ENCODE measurements around the gene IFITM10. TPM values are rescaled to one million over a fixed set of nuclear protein-coding genes. Genes with fewer than 3 reads are reported as not detected.

IFITM10 gene
- total and polyA plus RNA-seq, 2 donors from 2014 or later = 2.3 to 6.4 TPM

DNA sequence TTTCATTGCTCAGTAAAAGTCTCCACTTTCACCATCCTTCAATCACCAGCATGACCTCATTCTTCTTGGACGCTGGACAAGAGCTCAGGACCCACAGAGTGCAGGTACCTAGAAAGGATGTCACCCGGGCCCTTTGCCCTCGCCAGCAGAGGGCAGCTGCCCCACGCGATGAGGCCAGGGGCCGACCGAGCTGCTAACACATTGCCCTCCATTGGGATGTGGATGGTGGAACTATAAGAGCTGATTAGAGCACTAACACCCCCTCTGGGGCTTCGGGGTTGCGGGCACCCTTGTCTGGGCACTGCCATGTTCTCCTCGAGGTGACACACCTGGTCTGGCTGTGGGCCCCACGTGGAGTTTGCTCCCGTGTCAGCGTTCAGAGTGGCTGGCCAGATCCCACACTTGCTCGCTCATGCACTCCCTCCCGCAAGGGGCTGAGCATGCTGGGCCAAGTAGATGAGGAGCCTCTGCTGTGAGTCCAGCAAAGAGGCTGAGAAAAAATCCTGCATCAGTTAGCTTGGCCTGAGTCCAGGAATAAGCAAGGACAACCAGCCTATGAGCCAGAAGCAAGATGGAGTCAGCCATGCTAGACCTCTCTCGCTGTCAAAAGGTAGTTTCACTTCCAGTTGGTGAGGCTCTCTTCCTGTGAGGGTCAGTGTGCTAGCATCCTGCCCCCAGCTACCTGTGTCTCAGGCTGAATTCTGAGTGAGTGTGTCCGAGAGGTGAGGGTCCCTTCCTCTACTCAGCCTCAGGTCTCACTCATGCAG, 43.6 kb downstream of the IFITM10 start:
- H3K27me3 ChIP-seq (ENCODE audit: control insufficient read depth, insufficient read depth, low read length) = no peaks in the 10 kb centered on the region
- intact Hi-C loops (cut with DNase I) = no loop called here
- no peaks in the 10 kb centered on the region for H3K4me1 ChIP-seq (ENCODE audit: control insufficient read depth in 2 of 3, insufficient read depth in 2 of 3, low read depth in 1 of 3, low read length in 3 of 3)
- no peak for TF ChIP-seq CTCF (IDR thresholded peaks at IDR 0.05; ENCODE audit: borderline replicate concordance, extremely low read depth, insufficient read depth)
- FAIRE-seq (no peak), DNase-seq (peak in 1 of 5 donors; percentile 33)
- no peak overlapping the region for H3K27ac ChIP-seq (ENCODE audit: low read depth in 2 of 2, low read length in 2 of 2)
- H3K9me3 ChIP-seq (ENCODE audit: control insufficient read depth in 2 of 3, insufficient read depth in 1 of 3, low read length in 3 of 3) = no peaks in the 10 kb centered on the region
- no peaks in the 10 kb centered on the region for H3K36me3 ChIP-seq (ENCODE audit: control insufficient read depth in 2 of 3, insufficient read depth in 3 of 3, low read length in 3 of 3)
- H3K4me3 ChIP-seq (ENCODE audit: low read length in 3 of 3) = no peak overlapping the region
- H3K9ac ChIP-seq (ENCODE audit: low read length in 3 of 3) = no peak overlapping the region

DNA sequence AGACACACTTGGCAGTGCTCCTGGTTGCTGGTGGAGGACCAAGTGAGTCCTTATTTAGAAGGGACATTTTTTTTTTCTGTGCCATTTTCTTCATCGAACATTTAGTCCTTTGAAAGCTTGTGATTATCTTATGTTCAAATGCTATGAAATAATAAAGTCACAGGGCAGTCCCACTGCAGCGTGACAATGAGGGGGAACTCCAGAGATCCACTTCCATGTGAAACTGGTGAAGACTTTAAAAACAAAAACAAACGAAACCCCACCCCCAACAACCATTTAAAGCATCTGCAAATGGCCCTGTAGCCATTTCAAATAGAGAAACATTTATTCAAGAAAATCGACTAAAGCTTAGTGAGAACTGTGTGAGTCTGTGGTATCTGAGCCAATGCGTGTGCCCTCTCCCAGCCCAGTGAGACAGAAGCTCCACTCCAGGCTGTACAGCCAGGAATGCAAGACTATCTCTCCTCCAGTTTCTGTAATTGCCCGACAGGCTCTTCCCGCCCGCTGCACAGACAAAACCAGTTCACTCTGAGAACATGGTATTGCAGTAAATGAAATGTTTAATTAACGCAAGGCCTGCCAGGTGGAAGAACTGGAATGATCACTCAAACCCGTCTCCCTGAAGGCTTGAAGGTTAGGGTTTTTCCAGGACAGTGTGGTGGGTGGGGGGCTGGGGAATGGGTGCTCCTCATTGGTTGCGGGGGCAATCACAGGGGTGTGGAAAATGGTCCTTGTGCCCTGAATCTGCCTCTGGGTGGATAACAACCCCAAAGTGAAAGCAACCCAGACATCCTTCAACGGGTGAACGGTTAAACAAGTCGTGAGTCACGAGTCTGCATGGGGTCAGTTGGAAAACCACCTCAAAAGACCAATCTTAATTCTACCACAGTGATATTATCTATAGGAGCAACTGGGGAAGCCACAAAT, 45.0 kb downstream of the IFITM10 start:
- H3K4me1 ChIP-seq (ENCODE audit: control insufficient read depth in 2 of 3, insufficient read depth in 2 of 3, low read depth in 1 of 3, low read length in 3 of 3) = no peaks in the 10 kb centered on the region
- FAIRE-seq (no peak), DNase-seq (peak in 2 of 5 donors; percentile 30 to 35)
- intact Hi-C loops (cut with DNase I) = no loop called here
- H3K27me3 ChIP-seq (ENCODE audit: control insufficient read depth, insufficient read depth, low read length) = no peaks in the 10 kb centered on the region
- no peaks in the 10 kb centered on the region for H3K36me3 ChIP-seq (ENCODE audit: control insufficient read depth in 2 of 3, insufficient read depth in 3 of 3, low read length in 3 of 3)
- TF ChIP-seq CTCF (IDR thresholded peaks at IDR 0.05; ENCODE audit: borderline replicate concordance, extremely low read depth, insufficient read depth) = no peak
- H3K9ac ChIP-seq (ENCODE audit: low read length in 3 of 3) = no peak overlapping the region
- H3K27ac ChIP-seq (ENCODE audit: low read depth in 2 of 2, low read length in 2 of 2) = no peak overlapping the region
- no peaks in the 10 kb centered on the region for H3K9me3 ChIP-seq (ENCODE audit: control insufficient read depth in 2 of 3, insufficient read depth in 1 of 3, low read length in 3 of 3)
- H3K4me3 ChIP-seq (ENCODE audit: low read length in 3 of 3) = no peak overlapping the region

DNA sequence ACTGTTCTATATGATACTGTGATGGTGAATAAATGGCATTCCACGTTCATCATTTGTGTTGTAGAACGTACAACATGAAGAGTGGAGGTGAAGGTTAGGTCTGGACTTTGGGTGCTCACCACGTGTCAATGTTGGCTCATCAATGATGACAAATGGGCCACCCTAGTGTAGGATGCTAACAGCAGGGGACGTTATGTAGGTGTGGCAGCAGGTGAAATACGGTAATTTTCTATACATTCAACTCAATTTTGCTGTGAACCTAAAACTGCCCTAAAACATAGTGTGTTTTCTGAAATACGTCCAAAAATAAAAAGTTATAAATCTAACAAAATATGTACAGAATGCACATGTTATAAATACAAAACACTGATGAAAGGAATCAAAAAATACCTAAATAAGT, 47.2 kb downstream of the IFITM10 start:
- FAIRE-seq = no peak
- H3K4me3 ChIP-seq (ENCODE audit: low read length in 3 of 3) = no peak overlapping the region
- no peak overlapping the region for H3K9ac ChIP-seq (ENCODE audit: low read length in 3 of 3)

More for the DNA sequence above, 47.2 kb downstream of the IFITM10 start:
- no peak for DNase-seq
- Histone ChIP-seq H3K9me3 (ENCODE audit: control insufficient read depth in 2 of 3, insufficient read depth in 1 of 3, low read length in 3 of 3) (no peaks in the 10 kb centered on the region), H3K4me1 (ENCODE audit: control insufficient read depth in 2 of 3, insufficient read depth in 2 of 3, low read depth in 1 of 3, low read length in 3 of 3) (no peaks in the 10 kb centered on the region), H3K27ac (ENCODE audit: low read depth in 2 of 2, low read length in 2 of 2) (no peak overlapping the region), H3K27me3 (ENCODE audit: control insufficient read depth, insufficient read depth, low read length) (no peaks in the 10 kb centered on the region), H3K36me3 (ENCODE audit: control insufficient read depth in 2 of 3, insufficient read depth in 3 of 3, low read length in 3 of 3) (no peaks in the 10 kb centered on the region)
- intact Hi-C loops (cut with DNase I) = no loop called here
- TF ChIP-seq CTCF (IDR thresholded peaks at IDR 0.05; ENCODE audit: borderline replicate concordance, extremely low read depth, insufficient read depth) = no peak

Measured in kidney (tissue), 14 donors.